Loucy (cell line): ENCODE results near the gene CAPN10.

ENCODE experiments used
- H2AFZ ChIP-seq: fragments of 200-600 bp; sonication (generic); 2 replicates; pipeline ENCODE4 v1.6.0; 2016; ENCODE audit warnings: antibody characterized with exemption, mild to moderate bottlenecking, low read length, moderate library complexity
- H3F3A ChIP-seq: fragments of 200-600 bp; 2 replicates; pipeline ENCODE4 v1.6.0; 2016; ENCODE audit warnings: antibody characterized with exemption, low read depth, mild to moderate bottlenecking
- H3K27me3 ChIP-seq: fragments of 200-600 bp; sonication (generic); 2 replicates; pipeline ENCODE4 v1.6.1; 2014; ENCODE audit warnings: low read length, mild to moderate bottlenecking; ENCODE audit not compliant: insufficient read depth, poor library complexity, severe bottlenecking
- H3K36me3 ChIP-seq: fragments of 200-600 bp; sonication (generic); 2 replicates; pipeline ENCODE4 v1.6.1; 2016; ENCODE audit warnings: low read length; ENCODE audit not compliant: insufficient read depth
- H3K4me1 ChIP-seq: fragments of 200-600 bp; sonication (generic); 2 replicates; pipeline ENCODE4 v1.5.1; 2014; ENCODE audit warnings: low read length, mild to moderate bottlenecking; ENCODE audit not compliant: insufficient read depth, poor library complexity, severe bottlenecking
- H3K4me2 ChIP-seq: fragments of 200-600 bp; sonication (generic); 2 replicates; pipeline ENCODE4 v1.6.0; 2014; ENCODE audit warnings: antibody characterized with exemption, low read length, low read depth, mild to moderate bottlenecking; ENCODE audit not compliant: poor library complexity, severe bottlenecking
- H3K4me3 ChIP-seq: fragments of 200-600 bp; sonication (generic); 2 replicates; pipeline ENCODE4 v1.5.1; 2014; ENCODE audit warnings: low read length, mild to moderate bottlenecking, mixed read lengths; ENCODE audit not compliant: poor library complexity, severe bottlenecking
- H3K79me2 ChIP-seq: fragments of 200-600 bp; sonication (generic); 2 replicates; pipeline ENCODE4 v1.6.1; 2014; ENCODE audit warnings: low read length; ENCODE audit not compliant: insufficient read depth
- H3K9ac ChIP-seq: fragments of 200-600 bp; sonication (generic); 2 replicates; pipeline ENCODE4 v1.6.0; 2014; ENCODE audit warnings: mild to moderate bottlenecking, low read depth, low read length, moderate library complexity; ENCODE audit not compliant: poor library complexity, severe bottlenecking
- H3K9me2 ChIP-seq: fragments of 200-600 bp; sonication (generic); replicated peaks from 2 replicates; pipeline ENCODE4 v1.6.1; 2016; ENCODE audit warnings: low read depth, low read length, mixed read lengths
- H3K9me3 ChIP-seq: fragments of 200-600 bp; sonication (generic); 2 replicates; pipeline ENCODE4 v1.6.1; 2014; ENCODE audit warnings: mild to moderate bottlenecking, antibody characterized with exemption, low read length, low read depth; ENCODE audit not compliant: insufficient read depth
- H4K20me1 ChIP-seq: fragments of 200-600 bp; sonication (generic); 2 replicates; pipeline ENCODE4 v1.6.0; 2014; ENCODE audit warnings: antibody characterized with exemption, low read length, mild to moderate bottlenecking; ENCODE audit not compliant: insufficient read depth, poor library complexity, severe bottlenecking
- CTCF ChIP-seq: fragments of 200-600 bp; sonication (generic); conservative IDR thresholded peaks from 2 replicates; pipeline ENCODE4 v1.5.1; 2014; ENCODE audit warnings: mild to moderate bottlenecking, antibody characterized with exemption, low read length
- EZH2phosphoT487 ChIP-seq: fragments of 200-600 bp; IDR thresholded peaks from 2 replicates; pipeline ENCODE4 v1.6.1; 2018; ENCODE audit warnings: antibody characterized with exemption, mild to moderate bottlenecking, moderate library complexity, borderline replicate concordance

CAPN10 gene

GRCh38 chr2:240624011-240624949, 37.7 kb downstream of the CAPN10 start:
- H2AFZ ChIP-seq: no peak overlapping the region
- H3F3A ChIP-seq: no peaks in the 10 kb centered on the region
- no peak for TF ChIP-seq EZH2phosphoT487
- no peak for TF ChIP-seq CTCF
- no peak overlapping the region for H3K4me2 ChIP-seq
- H4K20me1 ChIP-seq: no peaks in the 10 kb centered on the region
- H3K79me2 ChIP-seq: no peaks in the 10 kb centered on the region
- H3K4me1 ChIP-seq: peaks cover 45% of the 10 kb centered on the region
- no peaks in the 10 kb centered on the region for H3K36me3 ChIP-seq
- H3K27me3 ChIP-seq: no peaks in the 10 kb centered on the region
- H3K9ac ChIP-seq: no peak overlapping the region
- H3K9me3 ChIP-seq: no peaks in the 10 kb centered on the region
- no peaks in the 10 kb centered on the region for H3K9me2 ChIP-seq
- H3K4me3 ChIP-seq: no peak overlapping the region

- Histone ChIP-seq H3K4me1 (peaks cover 45% of the 10 kb centered on the region), H4K20me1 (no peaks in the 10 kb centered on the region), H3F3A (no peaks in the 10 kb centered on the region), H3K4me3 (no peak within 1 kb of the TSS), H3K9me3 (no peaks in the 10 kb centered on the region), H3K36me3 (no peaks in the 10 kb centered on the region), H3K9ac (no peak within 1 kb of the TSS), H3K4me2 (no peak within 1 kb of the TSS), H2AFZ (no peak within 1 kb of the TSS), H3K9me2 (no peaks in the 10 kb centered on the region), H3K27me3 (no peaks in the 10 kb centered on the region), H3K79me2 (no peaks in the 10 kb centered on the region)
- no peak for TF ChIP-seq EZH2phosphoT487
- no peak for TF ChIP-seq CTCF
Observed at GRCh38 chr2:240624950-240625621, 38.6 kb downstream of the CAPN10 start, which contains the start of gene GPR35. Gene GPR35, plus strand, starts transcription at chr2:240625480. Its CDS starts 4,473 bp downstream, at chr2:240629953.

- H3K4me3 ChIP-seq: no peak overlapping the region
Observed at GRCh38 chr2:240626531-240627300, 40.2 kb downstream of the CAPN10 start.

More at GRCh38 chr2:240626531-240627300, 40.2 kb downstream of the CAPN10 start:
- H3K79me2 ChIP-seq: no peaks in the 10 kb centered on the region
- peak overlapping the region; percentile 52 for H3K9ac ChIP-seq
- no peaks in the 10 kb centered on the region for H4K20me1 ChIP-seq
- peaks cover 34% of the 10 kb centered on the region for H3K4me1 ChIP-seq
- no peaks in the 10 kb centered on the region for H3F3A ChIP-seq
- H3K9me2 ChIP-seq: no peaks in the 10 kb centered on the region
- no peaks in the 10 kb centered on the region for H3K36me3 ChIP-seq
- H3K9me3 ChIP-seq: no peaks in the 10 kb centered on the region
- H2AFZ ChIP-seq: peak overlapping the region; percentile 32; the same call in 1 of the 2 replicates
- no peak for TF ChIP-seq EZH2phosphoT487
- TF ChIP-seq CTCF: no peak
- H3K4me2 ChIP-seq: peak overlapping the region; percentile 42
- no peaks in the 10 kb centered on the region for H3K27me3 ChIP-seq
